M059J (cell line): ENCODE results near the gene GRID2. TPM values are rescaled to one million over a fixed set of nuclear protein-coding genes. Genes with fewer than 3 reads are reported as not detected.

Experiments
- DNase-seq: peaks from one replicate; pipeline ENCODE4 v3.0.0-alpha.2; 2012; ENCODE audit warnings: low read depth
- total RNA-seq: library from RNA; depleted of rRNA; stranded (reverse); fragments of >200 nt; shearing (Covaris generic); gene quantifications from 2 replicates; pipeline ENCODE4 v1.2.3, GENCODE V29; 2014

Gene GRID2
- total RNA-seq, 1 experiment from 2014 or later = 0.10 TPM

GRCh38 chr4:92679149-92679548 is 375.4 kb downstream of the GRID2 start:
- no peak for DNase-seq

- no peak for DNase-seq
Observed at GRCh38 chr4:92714640-92715039, 410.9 kb downstream of the GRID2 start.

GRCh38 chr4:92733231-92733630 is 429.5 kb downstream of the GRID2 start:
- no peak for DNase-seq

GRCh38 chr4:92735025-92735665 is 431.4 kb downstream of the GRID2 start:
- DNase-seq = no peak

DNA sequence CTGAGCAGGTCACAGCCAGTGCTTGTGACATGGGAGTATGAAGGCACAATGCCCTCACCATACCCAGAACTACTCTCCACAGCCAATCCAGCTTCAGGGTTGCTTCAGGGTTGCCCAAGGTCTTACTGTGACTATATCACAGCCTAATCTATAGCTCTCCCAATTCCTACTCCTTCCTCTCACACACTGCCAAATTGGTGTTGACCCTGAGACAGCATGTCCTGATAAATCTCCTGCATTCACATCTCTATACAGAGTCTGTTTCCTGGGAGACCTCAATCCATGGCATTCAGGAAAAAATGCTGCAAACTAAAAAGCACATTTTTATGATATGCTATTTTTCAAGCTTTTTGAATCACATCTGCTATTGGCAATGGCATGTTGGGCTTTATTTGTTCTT is 456.7 kb downstream of the GRID2 start:
- DNase-seq = no peak

DNA sequence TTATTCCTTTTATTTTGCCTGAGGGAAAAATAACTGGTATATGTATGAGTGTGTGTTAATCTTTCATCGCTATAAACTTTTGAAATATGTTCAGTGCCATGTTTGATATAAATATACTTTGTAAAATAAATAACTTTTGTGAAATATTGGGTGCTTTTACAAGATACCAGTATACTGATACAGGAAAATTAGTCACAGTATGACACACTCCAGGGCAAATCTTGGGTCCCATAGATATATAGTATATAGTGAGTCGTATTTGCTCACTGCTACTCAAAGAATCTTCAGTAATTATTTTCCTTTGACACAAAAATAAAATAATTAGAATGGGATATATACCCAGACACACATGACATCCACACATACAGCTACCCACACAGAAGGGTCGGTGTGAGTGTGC is 472.3 kb downstream of the GRID2 start:
- no peak for DNase-seq

- DNase-seq = no peak
Observed at GRCh38 chr4:92789741-92790140, 486.0 kb downstream of the GRID2 start.

GRCh38 chr4:92791871-92792440 is 488.2 kb downstream of the GRID2 start:
- no peak for DNase-seq

GRCh38 chr4:92809381-92809780 is 505.6 kb downstream of the GRID2 start:
- no peak for DNase-seq

DNA sequence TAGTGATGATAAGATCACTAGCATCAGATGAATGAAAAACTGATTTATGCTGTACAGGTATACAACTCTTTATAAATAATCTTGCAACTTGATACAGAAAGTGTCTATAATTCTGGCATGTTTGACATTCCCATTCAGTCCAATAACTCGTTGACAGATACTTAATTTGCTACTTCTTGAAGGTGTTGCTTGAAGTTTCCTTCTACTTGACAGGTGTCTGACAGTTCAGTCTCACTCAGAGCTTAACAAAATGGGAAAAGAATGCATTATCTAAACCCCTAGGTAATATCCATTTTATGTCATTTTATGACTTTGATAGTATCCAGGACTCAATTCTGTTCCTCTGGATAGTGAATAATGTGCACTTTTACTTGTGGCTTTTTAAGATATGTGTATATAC is 508.9 kb downstream of the GRID2 start:
- no peak for DNase-seq

DNA sequence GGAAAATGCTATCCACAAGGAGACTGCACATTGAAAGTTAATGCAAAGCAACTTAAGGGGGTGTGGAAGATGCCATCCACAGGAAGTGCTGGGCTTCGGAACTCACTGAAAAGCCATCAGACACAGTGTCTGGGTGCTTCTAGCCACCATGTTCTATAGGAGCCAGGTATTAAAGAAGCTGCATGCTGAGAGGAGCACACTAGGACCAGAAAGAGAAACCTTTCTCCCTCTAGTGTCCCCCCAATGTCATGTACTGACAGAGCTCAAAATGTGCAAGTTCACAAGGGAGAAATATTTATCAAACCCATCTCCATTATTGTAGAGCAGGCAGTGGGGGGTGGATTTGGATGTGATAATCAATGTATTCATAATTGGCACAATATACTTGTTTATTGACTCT is 510.9 kb downstream of the GRID2 start:
- DNase-seq = no peak

- DNase-seq = no peak
Observed at GRCh38 chr4:92825256-92825655, 521.5 kb downstream of the GRID2 start.

DNA sequence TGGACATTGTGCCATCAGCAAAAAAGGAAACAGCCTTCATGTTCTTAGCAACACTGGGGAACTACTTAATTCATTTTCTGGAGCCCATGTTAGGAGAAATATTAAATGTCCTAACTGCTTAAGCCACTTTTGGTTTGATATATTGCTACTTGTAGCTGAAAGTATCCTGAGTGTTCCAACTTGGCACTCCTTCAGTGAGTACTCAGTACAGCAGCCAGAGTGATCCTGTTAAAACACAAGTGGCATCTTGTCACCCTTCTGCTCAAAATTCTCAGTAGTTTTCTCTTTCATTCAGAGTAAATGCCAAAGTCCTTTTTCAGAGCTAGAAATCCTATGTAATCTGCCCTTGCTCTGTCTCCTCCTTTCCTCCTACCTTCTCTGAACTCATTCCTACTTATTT is 522.0 kb downstream of the GRID2 start:
- no peak for DNase-seq

GRCh38 chr4:92830771-92831170 is 527.0 kb downstream of the GRID2 start:
- no peak for DNase-seq

DNA sequence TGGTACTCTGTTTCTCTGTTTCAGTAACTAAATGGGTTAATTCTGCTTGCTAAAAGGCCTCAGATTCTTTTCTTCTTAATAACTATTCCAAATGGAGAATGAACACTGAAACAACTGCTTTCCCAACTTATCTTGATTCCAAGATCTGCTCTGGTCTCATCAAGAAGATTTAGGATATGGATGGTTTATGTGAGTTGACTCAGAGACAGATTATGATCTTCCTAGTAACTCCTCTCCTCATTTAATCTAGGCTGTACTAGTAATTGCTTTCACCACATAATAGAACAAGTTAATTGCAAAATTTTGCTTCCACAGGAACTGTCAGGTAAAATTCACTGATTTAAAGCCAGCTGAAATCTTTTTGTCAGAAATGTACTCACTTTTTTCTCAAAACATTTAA is 537.1 kb downstream of the GRID2 start:
- no peak for DNase-seq

DNA sequence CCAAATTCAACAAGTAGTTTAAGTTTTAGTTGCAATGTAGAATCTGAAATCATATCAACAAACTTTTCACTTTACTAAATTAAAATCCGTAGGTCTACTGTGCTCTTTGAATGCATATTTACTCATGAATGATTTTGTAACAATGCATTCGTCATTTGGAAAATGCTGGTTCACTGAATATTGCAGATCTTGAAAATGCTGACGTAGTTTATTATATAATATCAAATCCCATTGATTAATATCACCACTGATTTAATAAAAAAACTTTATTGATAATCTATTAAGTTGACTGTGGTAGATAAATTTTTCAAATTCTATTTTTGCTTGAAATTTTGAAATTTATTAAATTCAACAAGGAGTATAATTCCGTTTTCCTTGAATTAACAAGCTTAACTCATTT is 540.0 kb downstream of the GRID2 start:
- no peak for DNase-seq

DNA sequence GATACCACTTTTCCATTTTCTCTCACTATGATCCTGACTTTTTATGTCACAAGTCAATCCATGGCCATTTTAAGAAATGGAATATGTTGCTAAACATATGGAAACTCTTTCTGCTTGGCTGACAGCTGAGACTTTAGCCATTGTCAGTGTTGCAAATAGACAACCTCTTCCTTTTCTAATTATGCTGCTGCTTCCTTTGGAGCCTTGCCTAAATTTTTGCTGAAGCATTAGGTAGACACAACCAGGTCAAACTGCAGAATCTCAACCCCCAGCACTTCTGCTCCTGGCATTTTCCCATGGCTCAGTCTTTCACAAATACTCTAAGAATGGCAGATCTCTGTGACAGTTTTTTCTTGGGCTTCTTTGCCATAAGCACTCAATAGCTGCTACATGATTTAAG is 543.3 kb downstream of the GRID2 start:
- DNase-seq = no peak

- no peak for DNase-seq
Observed at GRCh38 chr4:92862509-92862908, 558.7 kb downstream of the GRID2 start.

- no peak for DNase-seq
Observed at GRCh38 chr4:92864096-92864495, 560.3 kb downstream of the GRID2 start.

DNA sequence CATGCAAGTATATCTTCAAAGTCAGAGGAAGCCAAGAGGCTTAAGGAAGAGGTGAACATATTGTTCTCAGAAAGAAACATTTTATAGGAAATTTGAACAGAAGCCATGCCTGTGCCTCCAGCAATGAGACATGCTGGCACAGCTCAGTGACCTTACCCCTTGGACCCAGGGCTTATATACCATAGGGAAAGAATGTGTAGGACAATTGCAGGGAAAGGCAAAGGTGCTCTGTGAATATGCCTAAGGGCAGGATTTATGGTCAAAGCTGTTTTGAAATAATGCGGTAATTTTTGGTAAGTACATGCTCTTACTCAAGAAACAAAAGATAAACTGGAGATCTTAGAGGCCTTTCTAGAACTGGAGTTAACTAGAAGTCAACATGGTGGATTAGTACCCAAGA is 568.8 kb downstream of the GRID2 start:
- no peak for DNase-seq

DNA sequence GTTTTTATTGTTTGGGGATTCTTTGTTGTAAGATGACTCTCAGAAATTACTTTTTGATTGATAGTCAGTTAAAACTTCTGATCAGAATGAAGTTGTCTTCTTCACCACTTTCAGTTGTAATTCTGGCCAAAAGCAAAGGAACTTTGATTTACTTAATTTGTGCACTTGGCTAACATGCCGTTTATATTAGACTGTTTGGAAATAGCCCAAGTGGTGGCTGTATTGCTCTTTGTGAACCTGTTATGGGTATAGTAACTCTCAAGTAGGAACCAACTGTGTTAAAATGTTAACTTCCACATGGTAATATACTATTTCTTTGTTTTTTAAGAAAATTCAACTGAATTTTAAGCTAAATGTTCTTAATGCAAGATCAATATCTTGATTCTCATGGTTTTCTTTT is 581.9 kb downstream of the GRID2 start:
- DNase-seq = no peak

GRCh38 chr4:92952426-92952825 is 648.7 kb downstream of the GRID2 start:
- DNase-seq = no peak

GRCh38 chr4:92952897-92953296 is 649.1 kb downstream of the GRID2 start:
- DNase-seq = no peak

DNA sequence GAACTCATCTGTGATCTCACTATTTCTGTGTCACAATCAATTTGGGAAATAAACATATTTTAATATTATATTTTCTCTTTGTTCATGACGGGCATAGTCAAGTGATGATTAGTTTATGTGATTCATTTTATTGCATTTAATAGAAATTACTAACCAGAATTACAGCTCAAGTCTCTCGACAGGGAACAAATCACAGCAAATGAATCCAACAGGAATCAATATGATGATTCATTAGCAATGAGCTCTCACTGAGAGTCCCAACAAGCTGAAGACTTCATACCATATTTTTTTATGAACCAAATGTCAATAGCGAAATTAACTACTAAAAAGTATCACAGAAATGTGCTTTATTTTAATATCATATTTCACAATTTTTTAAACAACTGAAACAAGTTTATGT is 649.7 kb downstream of the GRID2 start:
- DNase-seq = no peak
